IPS-18a (cell line): ENCODE results near the gene MKNK2.
"Not testable (repeated sequence)": the region's sequence is repeated elsewhere in the genome, so short reads cannot be mapped to it uniquely, and the experiment has no call there.

Experiments used
- H3K27ac ChIP-seq: one replicate; pipeline ENCODE4 v1.5.1; 2013; ENCODE audit warnings: low read length
- H3K27me3 ChIP-seq: one replicate; pipeline ENCODE4 v1.6.1; 2013; ENCODE audit warnings: mild to moderate bottlenecking, low read length; ENCODE audit not compliant: control insufficient read depth, insufficient read depth
- H3K36me3 ChIP-seq: one replicate; pipeline ENCODE4 v1.6.1; 2013; ENCODE audit warnings: low read depth, low read length; ENCODE audit not compliant: control insufficient read depth
- H3K4me1 ChIP-seq: one replicate; pipeline ENCODE4 v1.6.1; 2013; ENCODE audit warnings: low read depth, low read length; ENCODE audit not compliant: control insufficient read depth
- H3K4me3 ChIP-seq: one replicate; pipeline ENCODE4 v1.5.1; 2013; ENCODE audit warnings: low read length
- H3K9ac ChIP-seq: one replicate; pipeline ENCODE4 v1.6.1; 2013; ENCODE audit warnings: mild to moderate bottlenecking, low read length, moderate library complexity
- H3K9me3 ChIP-seq: one replicate; pipeline ENCODE4 v1.6.1; 2013; ENCODE audit warnings: low read depth, low read length; ENCODE audit not compliant: control insufficient read depth

Gene MKNK2

GRCh38 chr19:2038284-2039088, 12.6 kb downstream of the MKNK2 start:
- Histone ChIP-seq H3K4me3 (no peak overlapping the region), H3K4me1 (peaks cover 8% of the 10 kb centered on the region)

GRCh38 chr19:2037651-2038255, 13.3 kb downstream of the MKNK2 start:
- H3K4me1 ChIP-seq = peaks cover 8% of the 10 kb centered on the region
- H3K9me3 ChIP-seq = no peaks in the 10 kb centered on the region
- no peak overlapping the region for H3K27ac ChIP-seq
- H3K4me3 ChIP-seq = no peak overlapping the region
- no peaks in the 10 kb centered on the region for H3K27me3 ChIP-seq
- no peak overlapping the region for H3K9ac ChIP-seq
- peaks cover 18% of the 10 kb centered on the region for H3K36me3 ChIP-seq

More at GRCh38 chr19:2038284-2039088, 12.6 kb downstream of the MKNK2 start:
- Histone ChIP-seq H3K27me3 (no peaks in the 10 kb centered on the region), H3K9ac (no peak overlapping the region), H3K9me3 (no peaks in the 10 kb centered on the region), H3K27ac (no peak overlapping the region), H3K36me3 (peaks cover 18% of the 10 kb centered on the region)

GRCh38 chr19:2036424-2036823, 14.6 kb downstream of the MKNK2 start:
- H3K27me3 ChIP-seq = no peaks in the 10 kb centered on the region
- H3K36me3 ChIP-seq = peaks cover 18% of the 10 kb centered on the region
- no peaks in the 10 kb centered on the region for H3K9me3 ChIP-seq
- H3K4me3 ChIP-seq = no peak overlapping the region
- peaks cover 3% of the 10 kb centered on the region for H3K4me1 ChIP-seq
- no peak overlapping the region for H3K27ac ChIP-seq
- H3K9ac ChIP-seq = no peak overlapping the region

- Histone ChIP-seq H3K4me3 (no peak overlapping the region), H3K36me3 (peaks cover 15% of the 10 kb centered on the region), H3K4me1 (peaks cover 3% of the 10 kb centered on the region), H3K9me3 (no peaks in the 10 kb centered on the region), H3K27ac (no peak overlapping the region), H3K9ac (no peak overlapping the region), H3K27me3 (no peaks in the 10 kb centered on the region)
Measured at GRCh38 chr19:2035590-2035991, 15.5 kb downstream of the MKNK2 start.

DNA sequence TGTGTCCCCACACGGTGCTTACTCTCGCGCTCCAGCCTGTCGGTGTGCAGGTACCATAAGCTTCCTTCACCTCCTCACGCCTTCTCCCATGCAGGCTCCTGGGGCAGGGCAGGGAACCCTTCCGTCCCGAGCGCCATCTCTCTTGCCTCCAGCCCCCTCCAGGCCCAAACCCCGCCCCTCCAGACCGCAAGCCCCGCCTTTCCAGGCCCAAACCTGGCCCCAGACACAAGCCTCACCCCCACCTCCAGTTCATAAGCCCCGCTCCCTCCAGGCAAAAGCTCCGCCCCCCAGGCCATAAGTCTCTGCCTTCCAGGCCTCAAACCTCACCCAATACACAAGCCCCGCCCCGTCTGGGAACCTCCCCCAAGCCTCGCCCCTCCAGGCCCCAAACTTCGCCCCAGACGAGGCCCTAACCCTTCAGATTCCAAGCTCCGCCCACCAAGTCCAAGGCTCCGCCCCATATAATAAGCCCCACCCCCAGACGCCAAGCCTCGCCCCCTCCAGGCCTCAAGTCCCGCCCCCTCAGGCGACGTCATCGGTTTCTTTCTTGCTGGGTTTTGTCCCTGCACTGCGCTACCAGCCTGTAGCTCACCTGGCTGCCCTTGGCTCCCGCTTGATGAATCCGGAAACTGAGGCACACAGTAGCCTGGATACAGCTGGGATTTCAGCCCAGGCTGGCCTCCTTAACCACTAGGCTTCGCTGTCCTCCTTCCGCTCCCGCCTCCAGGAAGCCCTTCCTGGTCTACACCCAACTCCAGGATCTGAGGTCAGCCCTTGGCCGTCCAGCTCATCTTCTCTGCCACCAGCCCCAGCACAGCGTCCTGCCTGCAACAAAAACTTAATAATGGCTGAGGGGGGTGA, 16.1 kb downstream of the MKNK2 start:
- Histone ChIP-seq H3K27me3 (no peaks in the 10 kb centered on the region), H3K4me1 (peaks cover 3% of the 10 kb centered on the region), H3K27ac (no peak overlapping the region), H3K36me3 (peaks cover 9% of the 10 kb centered on the region), H3K9ac (no peak overlapping the region), H3K9me3 (no peaks in the 10 kb centered on the region), H3K4me3 (no peak overlapping the region)

DNA sequence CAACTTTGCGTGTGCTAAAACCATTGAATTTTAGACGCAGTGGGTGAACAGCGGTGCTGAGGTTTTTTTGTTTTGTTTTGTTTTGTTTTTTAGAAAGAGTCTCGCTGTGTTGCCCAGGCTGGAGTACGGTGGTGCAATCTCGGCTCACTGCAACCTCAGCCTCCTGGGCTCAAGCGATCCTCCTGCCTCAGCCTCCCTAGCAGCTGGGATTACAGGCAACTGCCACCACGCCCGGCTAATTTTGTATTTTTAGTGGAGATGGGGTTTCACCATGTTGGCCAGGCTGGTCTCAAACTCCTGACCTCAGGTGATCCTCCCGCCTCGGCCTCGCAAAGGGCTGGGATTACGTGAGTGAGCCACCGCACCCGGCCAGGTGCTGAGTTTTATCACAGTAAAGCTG, 16.8 kb downstream of the MKNK2 start:
- H3K36me3 ChIP-seq, H3K4me1 ChIP-seq, H3K9me3 ChIP-seq, H3K27ac ChIP-seq, H3K27me3 ChIP-seq, H3K4me3 ChIP-seq, H3K9ac ChIP-seq: not testable (repeated sequence)

GRCh38 chr19:2033825-2034159, 17.3 kb downstream of the MKNK2 start:
- Histone ChIP-seq H3K27ac (no peak overlapping the region), H3K4me1 (peaks cover 3% of the 10 kb centered on the region), H3K9me3 (no peaks in the 10 kb centered on the region), H3K4me3 (no peak overlapping the region), H3K36me3 (no peaks in the 10 kb centered on the region), H3K9ac (no peak overlapping the region), H3K27me3 (no peaks in the 10 kb centered on the region)

DNA sequence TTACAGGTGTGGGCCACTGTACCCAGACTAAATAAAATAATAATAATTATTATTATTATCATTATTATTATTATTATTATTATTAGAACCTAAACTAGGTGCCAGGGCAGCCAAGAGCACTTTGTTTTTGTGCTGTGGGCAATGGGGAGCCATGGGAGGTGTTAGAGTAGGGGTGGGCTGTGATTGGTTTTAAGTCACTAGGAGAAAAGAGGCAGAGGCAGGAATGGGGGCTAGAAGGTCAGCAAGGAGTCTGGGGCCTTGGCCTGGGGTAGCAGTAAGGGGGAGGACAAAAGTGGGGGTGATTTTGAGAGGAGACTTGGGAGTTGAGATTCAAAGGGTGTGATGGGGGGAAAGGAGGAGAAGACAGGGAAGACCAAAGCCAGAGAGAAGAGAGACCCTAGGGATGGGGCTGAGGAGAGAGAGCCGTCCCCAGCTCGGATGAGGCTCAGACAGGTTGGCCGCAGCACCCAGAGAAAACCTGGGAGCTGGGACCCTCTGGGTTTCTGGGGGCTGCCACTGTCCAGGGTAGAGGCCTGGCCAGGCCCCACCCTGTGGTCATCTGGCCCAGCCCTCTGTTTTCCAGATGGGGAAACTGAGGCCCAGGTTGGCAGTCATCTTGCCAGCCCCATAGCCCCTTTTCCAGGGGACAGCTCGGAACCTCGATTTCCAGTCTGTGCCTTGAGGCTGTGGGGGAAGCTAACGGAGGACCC, 17.8 kb downstream of the MKNK2 start:
- no peak overlapping the region for H3K9ac ChIP-seq
- H3K27ac ChIP-seq = no peak overlapping the region

GRCh38 chr19:2032296-2032941, 18.6 kb downstream of the MKNK2 start:
- no peak overlapping the region for H3K4me3 ChIP-seq
- no peaks in the 10 kb centered on the region for H3K27me3 ChIP-seq
- H3K36me3 ChIP-seq = no peaks in the 10 kb centered on the region
- no peak overlapping the region for H3K9ac ChIP-seq
- H3K27ac ChIP-seq = no peak overlapping the region
- peaks cover 3% of the 10 kb centered on the region for H3K4me1 ChIP-seq
- H3K9me3 ChIP-seq = no peaks in the 10 kb centered on the region

More for the DNA sequence above, 17.8 kb downstream of the MKNK2 start:
- Histone ChIP-seq H3K27me3 (no peaks in the 10 kb centered on the region), H3K4me3 (no peak overlapping the region), H3K4me1 (peaks cover 3% of the 10 kb centered on the region), H3K9me3 (no peaks in the 10 kb centered on the region), H3K36me3 (no peaks in the 10 kb centered on the region)

GRCh38 chr19:2027361-2027760, 23.7 kb downstream of the MKNK2 start:
- H3K27me3 ChIP-seq = no peaks in the 10 kb centered on the region
- H3K36me3 ChIP-seq = no peaks in the 10 kb centered on the region
- no peaks in the 10 kb centered on the region for H3K4me1 ChIP-seq
- no peak overlapping the region for H3K4me3 ChIP-seq
- no peak overlapping the region for H3K27ac ChIP-seq
- H3K9ac ChIP-seq = no peak overlapping the region
- no peaks in the 10 kb centered on the region for H3K9me3 ChIP-seq

DNA sequence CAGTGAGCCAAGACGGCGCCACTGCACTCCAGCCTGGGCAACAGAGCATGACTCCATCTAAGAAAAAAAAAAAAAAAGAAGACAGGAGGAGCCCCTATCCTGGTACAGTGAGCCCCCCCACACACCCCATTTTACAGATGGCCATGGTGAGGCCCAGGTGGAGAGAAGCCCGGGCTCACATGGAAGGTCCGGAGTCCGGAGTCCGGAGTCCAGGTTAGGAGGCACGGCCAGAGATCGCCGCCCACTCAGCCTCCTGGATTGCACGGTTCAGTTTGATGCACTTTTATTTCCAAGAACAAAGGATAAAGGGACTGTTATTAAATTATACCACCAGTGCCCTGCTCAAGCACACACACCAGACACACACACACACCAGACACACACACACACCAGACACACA, 24.3 kb downstream of the MKNK2 start:
- Histone ChIP-seq H3K4me3 (no peak overlapping the region), H3K27ac (no peak overlapping the region), H3K4me1 (no peaks in the 10 kb centered on the region), H3K9me3 (no peaks in the 10 kb centered on the region), H3K27me3 (no peaks in the 10 kb centered on the region), H3K9ac (no peak overlapping the region), H3K36me3 (no peaks in the 10 kb centered on the region)
